ENCODE measurements around the gene ZBTB20.

- TF ChIP-seq CTCF (IDR thresholded peaks at IDR 0.05; ENCODE audit: low read depth, low read length, poor library complexity, severe bottlenecking): no peak
- TF ChIP-seq EZH2phosphoT487 (IDR thresholded peaks at IDR 0.05; ENCODE audit: borderline replicate concordance, low read length): no peak
Observed at GRCh38 chr3:114363554-114364202, 783.4 kb downstream of the ZBTB20 start.
